PC-9 (cell line): ENCODE data around the gene ANAPC16.

Experiments
- EZH2 ChIP-seq: fragments of 200-600 bp; sonication (generic); IDR thresholded peaks from 2 replicates; pipeline ENCODE4 v1.8.0; 2017; ENCODE audit warnings: antibody characterized with exemption, low read depth
- TF ChIP-seq, protein P1 (sequence below): fragments of 200-600 bp; sonication (generic); conservative IDR thresholded peaks from 2 replicates; pipeline ENCODE4 v1.6.1; 2017; ENCODE audit warnings: mixed run types, antibody characterized with exemption, mild to moderate bottlenecking, moderate library complexity

DNA sequence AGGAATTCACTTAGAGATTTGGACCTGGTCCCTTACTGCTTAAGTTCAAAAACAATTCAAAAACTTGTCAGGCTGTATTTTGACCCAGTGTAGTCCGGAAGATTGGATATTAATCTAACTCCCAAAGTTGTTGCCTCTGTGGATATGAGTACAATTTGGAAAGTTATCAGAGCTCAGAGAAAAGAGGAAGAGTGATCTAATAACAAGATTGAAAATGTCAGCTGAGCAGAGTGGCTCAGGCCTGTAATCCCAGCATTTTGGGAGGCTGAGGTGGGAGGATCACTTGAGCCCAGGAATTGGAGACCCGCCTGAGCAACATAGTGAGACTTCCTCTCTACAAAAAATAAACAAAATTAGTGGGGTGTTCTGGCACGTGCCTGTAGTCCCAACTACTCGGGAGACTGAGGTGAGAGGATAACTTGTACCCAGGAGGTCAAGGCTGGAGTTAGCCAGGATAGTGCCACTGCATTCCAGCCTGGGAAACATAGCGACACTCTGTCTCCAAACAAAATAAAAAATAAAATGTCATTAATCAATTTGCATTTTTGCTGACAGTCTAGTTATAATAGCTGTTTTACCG is 3.5 kb downstream of the ANAPC16 start:
- TF ChIP-seq, protein P1, sequence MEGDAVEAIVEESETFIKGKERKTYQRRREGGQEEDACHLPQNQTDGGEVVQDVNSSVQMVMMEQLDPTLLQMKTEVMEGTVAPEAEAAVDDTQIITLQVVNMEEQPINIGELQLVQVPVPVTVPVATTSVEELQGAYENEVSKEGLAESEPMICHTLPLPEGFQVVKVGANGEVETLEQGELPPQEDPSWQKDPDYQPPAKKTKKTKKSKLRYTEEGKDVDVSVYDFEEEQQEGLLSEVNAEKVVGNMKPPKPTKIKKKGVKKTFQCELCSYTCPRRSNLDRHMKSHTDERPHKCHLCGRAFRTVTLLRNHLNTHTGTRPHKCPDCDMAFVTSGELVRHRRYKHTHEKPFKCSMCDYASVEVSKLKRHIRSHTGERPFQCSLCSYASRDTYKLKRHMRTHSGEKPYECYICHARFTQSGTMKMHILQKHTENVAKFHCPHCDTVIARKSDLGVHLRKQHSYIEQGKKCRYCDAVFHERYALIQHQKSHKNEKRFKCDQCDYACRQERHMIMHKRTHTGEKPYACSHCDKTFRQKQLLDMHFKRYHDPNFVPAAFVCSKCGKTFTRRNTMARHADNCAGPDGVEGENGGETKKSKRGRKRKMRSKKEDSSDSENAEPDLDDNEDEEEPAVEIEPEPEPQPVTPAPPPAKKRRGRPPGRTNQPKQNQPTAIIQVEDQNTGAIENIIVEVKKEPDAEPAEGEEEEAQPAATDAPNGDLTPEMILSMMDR = no peak
- TF ChIP-seq EZH2 = no peak
